ENCODE measurements around the gene NDUFB11.

- no peak for TF ChIP-seq CTCF (IDR thresholded peaks at IDR 0.05; ENCODE audit: insufficient read depth, low read length)
- no peak for TF ChIP-seq SPI1 (IDR thresholded peaks at IDR 0.05; ENCODE audit: borderline replicate concordance, low read depth)
- no peak for TF ChIP-seq POLR2AphosphoS5 (IDR thresholded peaks at IDR 0.05; ENCODE audit: low read depth)
- TF ChIP-seq GABPA (IDR thresholded peaks at IDR 0.05; ENCODE audit: low read depth) = no peak
- no peak for TF ChIP-seq REST (IDR thresholded peaks at IDR 0.05; ENCODE audit: insufficient replicate concordance, low read depth)
Observed at GRCh38 chrX:47174376-47174775, 29.9 kb upstream of the NDUFB11 start.

Measured in HL-60 (cell line).